CD4-positive, alpha-beta T cell treated with Interleukin-12 subunit alpha and Interleukin-12 subunit beta, for 1 hour (primary cell): ENCODE results near the gene PGA3.
"Not testable (repeated sequence)": the region's sequence is repeated elsewhere in the genome, so short reads cannot be mapped to it uniquely, and the experiment has no call there.

Experiments used
- DNase-seq: peaks from one replicate; pipeline ENCODE4 v3.0.0-alpha.2; 2020

Gene PGA3

DNA sequence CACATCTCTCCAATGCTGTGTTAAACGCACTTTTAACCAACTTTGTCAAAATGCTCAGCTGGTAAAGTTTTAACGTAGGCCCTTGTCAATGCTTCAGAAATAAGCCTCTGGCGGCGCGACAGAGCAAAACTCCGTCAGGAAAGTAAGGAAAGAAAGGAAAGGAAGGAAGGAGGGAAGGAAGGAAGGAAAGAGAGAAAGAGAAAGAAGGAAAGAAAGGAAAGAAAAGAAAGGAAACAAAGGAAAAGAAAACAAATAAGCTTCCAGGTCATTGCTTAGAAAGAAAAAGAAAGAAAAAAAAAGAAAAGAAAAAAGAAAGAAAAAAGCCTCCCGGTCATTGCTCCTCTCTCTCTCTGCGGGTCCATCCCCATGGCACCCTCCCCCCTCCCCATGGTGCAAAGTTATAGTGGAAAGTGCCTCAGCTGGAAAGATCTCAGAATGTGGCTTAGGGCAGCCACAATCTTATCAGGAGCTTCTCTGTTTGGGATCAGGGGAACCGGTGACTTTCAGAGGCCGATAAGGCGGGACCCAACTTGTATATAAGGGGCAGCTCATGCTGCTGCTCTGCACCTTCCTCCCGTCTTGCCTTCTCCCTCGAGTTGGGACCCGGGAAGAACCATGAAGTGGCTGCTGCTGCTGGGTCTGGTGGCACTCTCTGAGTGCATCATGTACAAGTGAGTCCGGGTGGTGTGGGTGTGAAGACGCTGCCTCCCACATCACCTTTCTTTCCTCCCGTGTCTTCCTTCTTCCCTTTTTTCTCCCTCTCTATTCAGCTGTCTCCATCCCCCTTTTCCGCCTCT, at the start of gene PGA3:
PGA3 (plus strand) TSS at position 566 of the 797 bp plus-strand sequence; CDS start at position 616, 50 bp downstream.
- not testable (repeated sequence) for DNase-seq

DNA sequence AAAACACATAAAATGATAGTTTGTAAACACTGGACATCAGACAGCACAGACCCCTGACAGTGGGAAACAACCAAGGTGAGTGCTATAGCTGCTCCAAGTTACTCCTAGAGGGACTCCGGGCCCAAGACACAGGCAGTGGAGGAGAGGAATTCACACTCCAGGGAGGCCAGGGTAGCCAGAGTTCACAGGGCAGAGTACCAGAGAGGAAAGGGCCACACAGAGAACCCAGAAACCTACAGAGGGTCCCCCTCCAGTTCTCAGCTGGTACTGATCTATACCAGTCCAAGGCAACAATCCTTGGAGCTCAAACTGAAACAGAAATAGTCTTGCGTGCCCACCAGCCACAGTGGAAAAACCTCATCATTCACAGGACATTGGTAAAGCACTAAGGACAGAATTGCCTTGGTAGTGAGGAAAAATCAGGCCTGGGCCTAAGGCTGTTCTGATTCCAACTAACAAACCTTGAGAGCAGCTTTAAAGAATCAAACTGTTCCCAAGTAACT, 49.7 kb upstream of the PGA3 start:
- no peak for DNase-seq

DNA sequence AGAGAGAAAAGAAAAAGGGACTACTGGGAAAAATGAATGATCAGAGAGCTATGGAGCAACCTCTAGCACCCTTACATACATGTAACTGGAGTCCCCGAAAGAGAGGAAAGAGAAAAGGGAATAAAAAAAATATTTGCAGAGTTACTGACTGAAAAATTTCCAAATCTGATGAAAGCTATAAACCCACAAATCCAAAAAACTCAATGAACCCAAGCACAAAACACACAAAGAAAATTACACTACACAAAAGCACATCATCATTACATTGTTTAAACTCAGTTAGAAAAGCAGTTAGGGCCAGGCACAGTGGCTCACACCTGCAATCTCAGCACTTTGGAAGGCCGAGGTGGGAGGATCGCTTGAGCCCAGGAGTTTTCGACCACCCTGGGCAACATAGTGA, 48.8 kb upstream of the PGA3 start:
- no peak for DNase-seq

DNA sequence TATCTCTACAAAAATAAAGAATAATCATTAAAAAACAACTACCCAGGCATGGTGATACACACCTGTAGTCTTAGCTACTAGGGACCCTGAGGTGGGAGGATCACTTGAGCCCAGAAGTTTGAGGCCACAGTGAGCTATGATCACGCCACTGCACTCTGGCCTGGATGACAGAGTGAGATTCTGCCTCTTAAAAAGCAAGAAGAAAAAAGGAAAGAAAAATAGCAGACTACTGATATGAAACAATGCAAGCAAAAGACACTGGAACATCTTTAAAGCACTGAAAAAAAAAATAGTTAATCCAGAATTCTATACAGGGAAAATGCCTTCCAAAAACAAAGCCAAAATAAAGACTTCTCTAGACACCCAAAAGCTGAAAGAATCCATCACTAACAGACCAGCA, 48.0 kb upstream of the PGA3 start:
- DNase-seq = no peak

DNA sequence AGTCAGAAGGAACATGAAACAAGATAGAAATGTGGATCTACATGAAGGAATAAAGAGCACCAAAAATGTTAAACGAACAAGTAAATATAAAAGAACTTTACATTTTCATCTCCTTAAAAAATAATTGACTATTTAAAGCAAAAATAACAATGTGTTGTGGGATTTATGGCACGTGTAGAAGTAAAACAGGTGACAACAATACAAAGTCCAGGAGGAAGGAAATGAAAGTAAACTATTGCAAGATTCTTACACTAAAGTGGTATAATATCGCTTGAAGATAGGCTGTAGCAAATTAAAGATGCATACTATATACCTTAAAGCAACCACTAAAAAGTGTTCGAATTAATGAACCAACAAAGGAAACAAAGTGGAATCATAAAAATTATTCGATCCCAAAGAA, 47.6 kb upstream of the PGA3 start:
- DNase-seq = no peak

DNA sequence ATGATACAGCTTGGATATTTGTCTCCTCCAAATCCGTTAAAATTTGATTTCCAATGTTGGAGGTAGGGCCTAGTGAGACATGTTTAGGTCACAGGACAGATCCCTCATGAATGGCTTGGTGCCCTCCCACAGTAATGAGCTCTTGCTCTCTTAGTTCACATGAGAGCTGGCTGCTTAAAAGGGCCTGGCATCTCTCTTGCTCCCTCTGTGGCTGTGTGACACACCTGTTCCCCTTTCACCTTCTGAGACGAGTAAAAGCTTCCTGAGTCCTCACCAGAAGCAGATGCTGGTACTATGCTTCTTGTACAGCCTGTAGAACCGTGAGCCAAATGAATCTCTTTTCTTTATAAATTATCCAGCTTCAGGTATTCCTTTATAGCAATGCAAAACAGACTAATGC, 45.6 kb upstream of the PGA3 start:
- no peak for DNase-seq

DNA sequence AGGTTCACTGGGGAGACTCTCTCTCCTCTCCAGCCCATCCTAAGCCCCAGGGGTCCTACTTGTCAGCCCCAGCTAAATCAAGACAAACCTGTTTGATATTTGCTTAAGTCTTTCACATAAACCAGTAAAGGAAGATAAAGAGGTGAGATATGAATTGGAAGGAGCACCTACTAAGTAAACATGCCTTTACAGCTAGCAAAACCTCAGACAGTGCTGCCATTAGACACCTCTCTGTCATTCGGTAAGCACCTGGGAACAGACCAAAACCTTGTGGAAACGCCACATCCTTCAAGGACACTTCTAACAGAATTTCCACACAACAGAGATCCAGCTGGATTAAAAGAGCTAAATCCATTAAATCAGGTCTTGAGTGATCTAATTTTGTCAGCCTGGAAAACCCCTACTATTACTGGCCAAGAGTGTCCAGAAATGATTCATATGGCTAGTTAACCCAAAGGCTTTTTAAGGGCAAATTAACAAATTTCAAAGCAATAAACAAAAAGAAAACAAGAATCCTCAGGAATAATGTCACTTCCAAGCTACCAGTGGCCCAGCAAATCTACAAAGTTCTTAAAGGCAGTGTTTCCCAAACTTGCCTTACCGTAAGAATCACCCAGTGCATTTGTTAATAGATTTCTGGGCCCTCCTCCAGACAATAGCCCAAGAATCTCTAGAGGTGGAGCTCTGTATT, 44.5 kb upstream of the PGA3 start:
- no peak for DNase-seq

DNA sequence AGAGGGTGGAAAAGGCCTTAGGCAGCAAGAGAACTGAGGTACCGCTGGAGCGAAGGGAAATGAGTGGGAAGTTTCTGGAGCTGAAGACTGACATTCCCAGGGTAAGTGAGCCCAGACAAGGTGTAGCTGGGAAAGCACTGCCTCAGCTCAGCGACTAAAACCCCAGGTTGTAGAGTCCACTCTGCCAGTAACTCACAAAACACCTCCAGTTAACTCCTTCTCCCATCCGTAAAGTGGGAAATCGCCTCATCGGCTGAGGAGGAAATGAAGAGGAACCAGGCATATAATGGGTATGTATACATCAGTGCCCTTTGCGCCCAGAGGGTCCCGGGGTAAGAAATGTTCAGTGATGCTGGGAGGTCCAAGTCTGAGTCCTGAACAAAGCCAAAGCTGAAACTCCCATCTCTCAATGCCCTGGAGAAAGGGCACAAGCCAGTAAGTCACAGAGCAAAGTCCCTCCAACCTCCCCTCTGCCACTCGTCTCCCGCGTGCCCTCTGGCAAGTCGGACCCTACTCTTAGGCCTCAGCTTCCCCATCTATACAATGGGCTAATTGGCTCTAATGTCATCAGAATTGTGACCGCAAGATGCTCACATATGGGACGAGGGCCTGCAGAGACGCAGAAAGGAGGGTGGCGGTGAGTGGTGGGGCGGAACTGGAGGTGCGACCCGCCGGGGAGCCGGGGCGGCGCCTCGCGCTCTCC, 42.7 kb upstream of the PGA3 start:
- no peak for DNase-seq

DNA sequence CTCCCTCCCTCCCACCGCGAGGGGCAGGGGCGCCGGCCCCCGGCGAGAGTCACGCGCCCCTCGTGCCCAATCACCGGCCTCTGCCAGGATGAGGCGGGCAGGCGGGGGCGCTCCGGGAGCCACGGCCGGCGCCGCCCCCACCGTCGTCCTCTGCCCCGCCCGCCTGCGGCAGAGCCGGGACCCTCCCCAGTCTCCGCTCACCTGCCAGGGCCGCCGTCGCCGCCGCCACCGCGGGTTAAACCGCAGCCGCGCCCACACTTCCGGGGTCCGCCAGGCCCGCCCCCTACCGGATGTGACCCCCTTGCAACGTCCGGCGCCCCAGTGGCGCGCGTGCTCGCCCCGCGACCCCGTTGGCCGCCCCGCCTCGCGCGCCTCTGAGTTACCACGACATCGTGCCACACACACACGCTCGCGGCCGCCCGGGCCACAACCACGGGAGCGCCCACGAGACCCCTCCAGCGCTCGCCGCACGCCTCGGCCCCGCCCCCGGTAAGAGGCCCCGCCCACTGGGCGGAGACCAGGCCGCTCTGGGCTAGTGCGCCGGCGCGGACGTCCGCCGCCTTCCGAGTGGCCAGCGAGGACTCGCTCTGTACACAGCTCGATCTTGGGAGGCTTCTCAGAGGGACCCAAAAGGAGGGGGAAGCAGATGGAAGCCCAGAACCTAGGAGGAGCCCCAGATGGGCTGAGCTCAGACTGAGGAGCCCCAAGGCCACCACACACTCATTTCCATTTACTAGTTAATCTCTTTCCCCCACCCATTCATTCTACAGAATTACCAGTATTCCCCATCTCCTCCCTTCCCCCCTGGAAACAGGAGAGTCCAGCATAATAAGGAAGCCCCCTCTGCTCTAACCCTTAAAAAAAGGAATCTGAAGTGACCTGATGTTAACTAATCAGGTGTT, 41.9 kb upstream of the PGA3 start, which contains the start of gene VPS37C:
VPS37C (minus strand) TSS at position 237 of the 902 bp plus-strand sequence. CDS start 22,597 bp downstream, outside the sequence.
- peak; percentile 95 for DNase-seq

DNA sequence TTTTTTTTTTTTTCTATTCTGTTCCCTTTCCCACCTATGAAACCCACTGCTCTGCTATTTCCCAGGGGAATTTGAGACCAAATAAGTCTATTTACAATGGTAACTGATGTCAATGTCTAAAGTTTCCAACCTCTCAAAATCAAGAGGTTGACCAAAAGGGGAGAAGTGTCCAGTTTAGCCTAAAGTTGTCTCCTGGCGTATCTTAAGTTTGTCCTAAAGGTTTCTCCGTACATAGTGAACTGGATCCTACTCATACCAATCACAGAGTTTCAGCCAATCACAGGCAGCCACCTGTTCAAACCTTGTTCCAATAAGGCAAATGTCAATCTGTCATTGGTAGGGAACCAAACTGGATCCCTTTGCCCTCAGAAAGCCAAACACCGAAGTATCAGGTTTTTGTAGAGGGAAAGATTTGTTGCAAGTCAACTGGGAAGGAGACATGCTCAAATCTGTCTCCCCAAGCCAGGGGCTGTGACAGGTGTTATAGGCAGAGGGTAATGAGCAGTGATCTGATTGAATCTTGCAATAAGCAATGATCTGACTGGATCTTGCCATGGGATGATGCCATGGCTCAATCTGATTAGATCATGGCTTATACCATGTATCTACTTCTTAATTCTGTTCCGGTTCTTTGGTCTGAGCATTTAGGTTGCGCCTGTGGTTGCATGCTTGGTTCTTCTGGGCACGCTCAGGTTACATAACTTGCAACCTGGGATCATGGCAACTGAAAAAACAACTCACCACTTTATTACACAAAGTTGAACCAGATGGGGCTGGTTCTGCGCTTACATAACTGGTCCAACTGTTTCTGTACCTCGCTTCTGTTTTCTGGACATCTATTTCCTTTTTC, 41.0 kb upstream of the PGA3 start:
- DNase-seq = no peak

DNA sequence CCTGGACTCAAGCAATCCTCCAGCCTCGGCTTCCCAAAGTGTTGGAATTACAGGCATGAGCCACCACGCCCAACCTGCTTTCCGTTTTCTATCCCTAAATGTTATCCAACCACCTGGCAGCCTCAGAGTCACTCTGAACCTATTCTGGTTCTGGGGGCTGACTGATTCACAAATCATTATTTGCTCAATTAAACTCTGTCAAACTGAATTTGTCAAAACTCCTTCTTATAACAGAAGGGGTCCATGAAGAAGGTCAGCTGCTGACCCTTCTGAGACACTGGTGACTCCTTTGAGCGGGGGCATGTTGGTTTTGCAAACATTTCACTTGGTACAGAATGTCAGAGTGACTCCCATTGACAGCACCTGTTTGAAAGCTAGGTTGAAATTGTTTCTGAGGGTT, 40.3 kb upstream of the PGA3 start:
- DNase-seq = no peak

DNA sequence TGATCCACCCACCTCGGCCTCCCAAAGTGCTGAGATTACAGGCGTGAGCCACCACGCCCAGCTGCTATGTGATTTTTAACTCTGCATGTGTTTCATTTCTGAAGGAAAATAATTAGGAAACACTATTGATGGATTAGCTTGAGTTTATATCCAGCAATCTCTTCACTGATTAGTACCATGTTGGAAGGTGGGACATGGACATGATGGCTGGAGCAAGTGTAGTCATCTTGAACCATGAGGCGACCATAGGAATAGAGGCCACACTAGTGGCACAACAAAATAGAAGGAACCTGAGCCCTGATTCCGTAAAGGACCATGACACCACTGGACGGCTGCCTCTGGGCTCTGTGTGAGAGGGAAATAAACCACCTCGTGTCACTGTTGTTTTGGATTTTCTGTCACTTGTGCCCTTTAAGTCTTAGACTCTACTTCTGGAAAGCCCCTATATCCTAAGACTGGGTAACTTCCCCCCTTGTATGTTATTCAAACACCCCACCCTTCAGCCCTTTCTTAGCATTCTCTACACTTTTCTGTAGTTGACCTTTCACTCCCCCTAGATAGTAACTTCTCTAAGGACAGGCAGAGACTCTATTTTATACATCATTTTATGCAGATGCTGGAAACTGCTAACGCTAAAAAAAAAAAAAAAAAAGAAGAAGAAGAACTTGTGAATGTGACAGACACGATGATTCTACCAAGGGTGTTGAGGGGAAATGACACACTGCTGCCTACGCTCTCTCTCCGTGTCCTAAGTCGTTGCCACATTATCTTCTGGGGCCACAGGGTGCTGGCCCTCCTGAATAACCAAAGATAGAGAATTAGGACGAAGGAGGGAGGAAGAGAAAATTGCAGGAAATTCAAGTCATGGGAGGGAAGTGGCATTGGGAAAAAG, 39.4 kb upstream of the PGA3 start:
- no peak for DNase-seq

DNA sequence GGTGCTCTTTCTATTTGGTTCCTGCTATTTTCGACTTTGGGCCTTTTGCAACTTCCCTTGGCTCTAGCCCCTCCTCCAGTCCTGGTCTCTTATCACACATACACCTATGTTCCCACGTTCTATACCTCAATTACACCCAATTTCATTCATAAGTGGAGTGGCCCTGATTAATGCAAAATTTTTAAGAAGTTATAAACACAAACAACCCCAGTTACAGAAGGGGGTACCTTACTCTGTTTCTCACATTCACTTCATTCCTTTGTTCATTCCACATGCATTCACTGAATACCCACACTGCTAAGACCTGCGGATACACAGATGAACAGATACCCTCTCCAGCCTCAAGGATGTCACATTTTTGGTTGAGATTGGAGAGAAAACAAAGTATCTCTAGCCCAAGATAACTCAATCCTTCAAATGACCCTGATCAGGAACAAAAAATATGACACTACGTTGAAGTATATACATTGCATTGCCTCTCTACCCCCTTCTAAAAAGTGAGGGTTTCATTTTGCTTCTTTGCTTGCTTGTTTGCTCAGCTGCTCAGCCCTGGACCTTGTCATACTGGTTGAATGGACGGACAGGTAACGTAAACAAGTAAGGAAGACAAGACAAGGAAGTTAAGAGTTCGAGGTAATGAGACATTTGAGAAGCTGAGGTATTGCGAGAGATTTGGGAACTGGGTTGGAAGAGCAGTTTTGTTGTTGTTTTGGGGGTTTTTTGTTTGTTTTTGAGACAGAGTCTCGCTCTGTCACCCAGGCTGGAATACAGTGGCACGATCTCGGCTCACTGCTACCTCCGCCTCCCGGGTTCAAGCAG, 38.5 kb upstream of the PGA3 start:
- no peak for DNase-seq

DNA sequence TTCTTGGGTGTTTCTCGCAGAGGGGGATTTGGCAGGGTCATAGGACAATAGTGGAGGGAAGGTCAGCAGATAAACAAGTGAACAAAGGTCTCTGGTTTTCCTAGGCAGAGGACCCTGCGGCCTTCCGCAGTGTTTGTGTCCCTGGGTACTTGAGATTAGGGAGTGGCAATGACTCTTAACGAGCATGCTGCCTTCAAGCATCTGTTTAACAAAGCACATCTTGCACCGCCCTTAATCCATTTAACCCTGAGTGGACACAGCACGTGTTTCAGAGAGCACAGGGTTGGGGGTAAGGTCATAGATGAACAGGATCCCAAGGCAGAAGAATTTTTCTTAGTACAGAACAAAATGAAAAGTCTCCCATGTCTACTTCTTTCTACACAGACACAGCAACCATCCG, 37.5 kb upstream of the PGA3 start:
- DNase-seq = not testable (repeated sequence)

DNA sequence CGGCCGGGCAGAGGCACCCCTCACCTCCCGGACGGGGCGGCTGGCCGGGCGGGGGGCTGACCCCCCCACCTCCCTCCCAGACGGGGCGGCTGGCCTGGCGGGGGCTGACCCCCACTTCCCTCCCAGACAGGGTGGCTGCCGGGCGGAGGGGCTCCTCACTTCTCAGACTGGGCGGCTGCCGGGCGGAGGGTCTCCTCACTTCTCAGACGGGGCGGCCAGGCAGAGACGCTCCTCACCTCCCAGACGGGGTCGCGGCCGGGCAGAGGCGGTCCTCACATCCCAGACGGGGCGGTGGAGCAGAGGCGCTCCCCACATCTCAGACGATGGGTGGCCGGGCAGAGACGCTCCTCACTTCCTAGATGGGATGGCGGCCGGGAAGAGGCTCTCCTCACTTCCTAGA, 37.0 kb upstream of the PGA3 start:
- not testable (repeated sequence) for DNase-seq

DNA sequence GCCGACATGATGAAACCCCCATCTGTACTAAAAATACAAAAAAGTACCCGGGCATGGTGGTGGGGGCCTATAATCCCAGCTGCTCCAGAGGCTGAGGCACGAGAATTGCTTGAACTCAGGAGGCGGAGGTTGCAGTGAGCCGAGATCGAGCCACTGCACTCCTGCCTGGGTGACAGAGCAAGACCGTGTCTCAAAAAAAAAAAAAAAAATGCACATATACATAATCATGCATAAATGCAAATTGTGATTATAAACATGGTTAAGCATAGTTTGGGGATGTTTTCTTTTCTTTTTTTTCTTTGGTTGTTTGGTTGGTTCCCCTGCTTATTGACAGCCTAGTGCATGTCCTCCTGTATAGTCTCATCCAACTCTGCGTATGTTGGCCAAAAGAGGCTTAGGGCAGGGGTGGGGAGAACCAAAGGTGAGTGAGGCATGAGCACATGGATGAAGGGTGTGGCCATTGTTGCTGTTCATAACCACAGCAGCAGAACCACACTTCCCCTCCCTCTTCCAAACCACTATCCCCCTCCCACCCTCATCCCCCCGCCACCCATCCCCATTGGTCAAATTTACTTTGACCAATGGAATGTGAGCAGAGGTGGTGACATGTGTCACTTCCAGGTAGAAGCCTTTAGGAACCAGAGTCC, 35.1 kb upstream of the PGA3 start:
- DNase-seq = no peak

DNA sequence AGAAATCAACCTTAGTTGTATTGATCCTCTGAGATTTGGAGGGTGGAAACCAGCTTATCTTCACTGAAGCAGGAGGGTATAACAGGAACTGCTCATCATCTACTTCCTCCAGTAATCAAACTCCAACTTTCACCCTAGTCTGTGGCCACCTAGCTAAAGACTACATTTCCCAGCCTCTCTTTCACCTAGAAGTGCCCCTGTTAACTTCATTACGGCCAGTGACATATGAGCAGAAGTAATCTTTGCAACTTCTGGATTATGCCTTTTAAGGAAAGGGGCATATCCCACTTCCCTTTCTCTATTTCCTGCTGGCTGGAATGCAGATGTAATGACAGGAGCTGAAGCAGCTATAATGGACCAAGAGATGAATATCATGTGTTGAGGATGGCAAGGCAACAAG, 34.5 kb upstream of the PGA3 start:
- no peak for DNase-seq

DNA sequence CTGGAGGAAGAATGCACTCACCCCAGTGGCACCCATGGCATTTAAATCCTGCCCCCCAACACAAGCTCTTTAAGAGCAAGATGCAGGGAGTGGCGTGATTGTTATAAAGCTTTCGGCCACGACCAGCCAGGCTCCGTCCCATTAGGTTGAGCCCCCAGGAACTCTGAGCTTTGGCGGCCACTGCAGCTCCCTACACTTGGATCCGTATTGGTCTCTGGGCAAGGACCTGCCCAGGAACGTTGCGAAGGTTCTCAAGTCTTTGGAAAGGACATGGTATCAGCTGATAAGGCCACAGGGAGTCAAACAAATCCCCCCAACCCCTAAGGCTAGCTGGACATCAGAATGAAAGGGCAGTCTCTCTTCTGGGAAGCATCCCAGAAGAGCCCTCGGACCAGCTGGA, 32.7 kb upstream of the PGA3 start:
- no peak for DNase-seq

DNA sequence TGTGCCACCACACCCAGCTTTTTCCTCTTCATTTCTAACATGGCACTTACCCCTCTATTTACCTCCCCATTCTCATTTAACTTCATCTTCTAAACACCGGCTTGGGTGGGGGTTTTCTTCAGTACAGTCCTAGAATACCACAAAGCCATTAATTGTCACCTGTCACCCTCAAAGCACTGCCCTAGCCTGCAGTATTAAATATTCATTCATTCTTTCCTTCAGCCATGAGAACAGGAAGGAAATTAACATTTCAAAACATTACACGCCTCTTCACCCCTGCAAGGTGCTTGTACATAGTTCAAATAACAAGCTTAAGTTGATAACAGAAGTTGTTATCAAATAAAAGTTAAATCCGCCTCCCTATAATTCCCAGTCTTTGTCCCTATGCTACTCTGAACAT, 31.4 kb upstream of the PGA3 start:
- no peak for DNase-seq
